ENCODE results near the gene SLC16A10.

SLC16A10 gene

DNA sequence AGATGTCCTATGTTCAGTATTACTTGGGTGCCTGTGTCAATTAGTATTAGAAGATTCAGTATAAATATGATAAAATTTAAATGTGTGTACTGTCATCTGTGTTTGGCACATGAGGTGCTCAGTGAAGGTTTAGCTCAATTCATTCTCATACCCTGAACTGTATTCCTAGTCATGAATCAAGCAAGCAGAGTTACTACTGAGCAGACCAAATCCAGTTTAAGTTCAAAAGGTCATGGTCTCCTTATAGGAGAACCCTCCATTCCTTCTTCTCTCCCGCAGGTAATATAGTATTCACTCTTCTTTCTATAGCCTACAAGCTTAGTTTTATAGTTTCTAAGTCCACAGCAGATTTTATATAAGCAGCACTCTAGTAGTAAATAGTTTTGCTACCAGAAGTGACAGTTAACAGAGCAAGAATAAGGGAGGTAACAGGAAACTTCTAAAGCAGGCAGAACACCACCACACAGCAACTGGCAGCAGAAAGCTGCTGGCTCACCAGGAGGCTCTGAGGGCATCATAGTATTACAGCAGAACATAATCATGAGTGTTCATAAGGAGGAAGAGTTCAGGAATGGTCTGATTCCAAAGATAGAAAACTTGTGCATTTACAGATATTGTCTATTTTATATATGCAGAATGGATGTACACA lies 133.2 kb downstream of the SLC16A10 start:
- Mint-ChIP-seq H3K36me3 (no peaks in the 10 kb centered on the region), H3K4me1 (no peaks in the 10 kb centered on the region), H3K4me3 (no peak overlapping the region), H3K27ac (no peak overlapping the region), H3K27me3 (no peaks in the 10 kb centered on the region), H3K9me3 (no peaks in the 10 kb centered on the region)
- no peak for DNase-seq
- no peak for ATAC-seq (replicated peaks)

DNA sequence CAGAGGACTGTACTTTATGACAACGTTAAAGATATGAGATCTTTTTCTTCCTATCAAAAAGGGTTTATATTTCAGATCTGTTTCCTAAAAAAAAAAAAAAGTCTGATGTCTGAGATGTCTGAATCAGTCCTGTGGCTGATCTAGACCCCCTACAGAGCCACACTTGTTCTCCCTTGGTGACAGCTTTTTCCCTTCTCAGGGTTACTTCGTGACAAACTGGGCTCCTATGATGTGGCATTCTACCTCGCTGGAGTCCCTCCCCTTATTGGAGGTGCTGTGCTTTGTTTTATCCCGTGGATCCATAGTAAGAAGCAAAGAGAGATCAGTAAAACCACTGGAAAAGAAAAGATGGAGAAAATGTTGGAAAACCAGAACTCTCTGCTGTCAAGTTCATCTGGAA lies 134.5 kb downstream of the SLC16A10 start:
- Mint-ChIP-seq H3K27me3 (no peaks in the 10 kb centered on the region), H3K27ac (no peak overlapping the region), H3K4me3 (no peak overlapping the region), H3K9me3 (no peaks in the 10 kb centered on the region), H3K4me1 (no peaks in the 10 kb centered on the region), H3K36me3 (no peaks in the 10 kb centered on the region)
- DNase-seq = no peak
- no peak for ATAC-seq (replicated peaks)

DNA sequence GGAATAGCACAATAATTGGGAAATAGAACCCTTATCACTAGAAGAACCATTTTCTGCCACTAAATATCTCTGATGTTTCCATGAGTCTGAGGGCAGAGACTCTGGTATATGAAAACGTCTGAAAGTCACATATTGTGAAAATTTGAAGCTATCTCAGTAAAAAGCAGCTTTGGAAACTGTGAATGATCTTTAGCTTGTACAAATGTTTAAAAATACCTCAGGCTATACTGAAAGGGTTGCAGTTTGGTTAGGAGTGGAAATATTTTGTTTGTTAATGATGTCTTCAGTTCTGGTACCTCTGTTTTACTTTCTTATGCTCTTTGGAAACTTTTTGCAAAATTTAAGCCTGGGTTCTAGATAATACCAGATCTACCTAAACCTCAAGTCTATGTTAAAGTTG lies 135.0 kb downstream of the SLC16A10 start:
- H3K4me3 Mint-ChIP-seq = no peak overlapping the region

DNA sequence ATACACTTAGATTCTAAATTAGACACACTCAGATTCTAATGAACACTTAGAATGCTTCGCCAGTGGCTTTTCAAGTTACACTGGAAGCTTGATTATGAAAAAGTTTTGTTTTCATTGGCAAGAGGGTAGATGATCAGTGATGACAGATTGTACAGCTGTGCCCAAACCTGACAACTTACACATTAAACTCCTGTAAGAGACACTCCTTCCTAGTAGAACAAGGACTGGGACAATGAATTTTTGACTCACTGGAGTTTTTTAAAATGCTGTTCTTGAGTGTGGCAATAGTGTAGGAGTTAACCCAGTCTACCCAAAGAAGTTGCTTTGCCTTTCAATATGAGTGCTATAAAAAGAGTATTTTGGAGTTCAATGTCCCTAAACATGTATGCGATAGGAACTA lies 140.8 kb downstream of the SLC16A10 start:
- Mint-ChIP-seq H3K4me3 (no peak overlapping the region), H3K27ac (no peak overlapping the region), H3K36me3 (no peaks in the 10 kb centered on the region), H3K9me3 (no peaks in the 10 kb centered on the region), H3K27me3 (no peaks in the 10 kb centered on the region), H3K4me1 (no peaks in the 10 kb centered on the region)
- ATAC-seq (replicated peaks) (no peak), DNase-seq (no peak)

More for the DNA sequence above, 135.0 kb downstream of the SLC16A10 start:
- Mint-ChIP-seq H3K27ac (no peak overlapping the region), H3K27me3 (no peaks in the 10 kb centered on the region), H3K4me1 (no peaks in the 10 kb centered on the region), H3K36me3 (no peaks in the 10 kb centered on the region), H3K9me3 (no peaks in the 10 kb centered on the region)
- ATAC-seq (replicated peaks) (no peak), DNase-seq (no peak)

DNA sequence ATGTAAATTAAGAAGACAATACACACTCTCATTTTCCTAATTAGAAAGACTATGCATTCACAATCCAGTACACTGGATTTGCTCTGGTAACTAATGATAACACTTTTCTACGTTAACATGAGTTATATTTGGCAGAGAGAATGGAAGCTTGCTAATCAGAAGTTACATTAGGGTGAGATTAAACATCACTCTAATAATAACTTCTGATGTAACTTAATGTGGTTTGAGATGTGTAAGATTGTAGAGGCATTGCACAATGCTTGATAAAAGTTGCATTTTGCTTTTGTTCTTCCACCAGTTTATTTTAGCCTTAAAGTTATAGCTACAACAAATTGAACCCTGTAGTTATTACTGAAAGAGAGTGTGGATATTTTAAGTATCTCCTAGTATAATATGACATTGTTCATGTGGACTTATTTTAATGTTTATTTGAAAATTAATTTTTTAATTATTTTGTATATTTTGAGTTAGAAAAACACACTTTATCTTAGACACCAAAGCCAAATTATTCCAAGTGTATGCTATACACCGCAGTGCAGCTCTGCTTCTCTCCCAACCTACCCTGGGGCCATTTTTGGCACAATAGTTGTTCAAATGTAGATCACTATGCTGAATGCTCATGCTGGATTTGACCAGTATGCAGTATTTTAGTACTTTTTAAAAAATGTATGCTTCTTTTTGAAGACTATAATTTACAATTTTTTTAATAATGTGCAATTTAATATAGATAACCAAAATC lies 143.2 kb downstream of the SLC16A10 start:
- peaks cover 0 to 9% of the 10 kb centered on the region in 2 donors for H3K27me3 Mint-ChIP-seq
- no peak overlapping the region for H3K27ac Mint-ChIP-seq
- H3K4me3 Mint-ChIP-seq = no peak overlapping the region
- no peaks in the 10 kb centered on the region for H3K36me3 Mint-ChIP-seq
- DNase-seq = no peak
- no peaks in the 10 kb centered on the region for H3K9me3 Mint-ChIP-seq
- no peaks in the 10 kb centered on the region for H3K4me1 Mint-ChIP-seq
- ATAC-seq (replicated peaks) = no peak

DNA sequence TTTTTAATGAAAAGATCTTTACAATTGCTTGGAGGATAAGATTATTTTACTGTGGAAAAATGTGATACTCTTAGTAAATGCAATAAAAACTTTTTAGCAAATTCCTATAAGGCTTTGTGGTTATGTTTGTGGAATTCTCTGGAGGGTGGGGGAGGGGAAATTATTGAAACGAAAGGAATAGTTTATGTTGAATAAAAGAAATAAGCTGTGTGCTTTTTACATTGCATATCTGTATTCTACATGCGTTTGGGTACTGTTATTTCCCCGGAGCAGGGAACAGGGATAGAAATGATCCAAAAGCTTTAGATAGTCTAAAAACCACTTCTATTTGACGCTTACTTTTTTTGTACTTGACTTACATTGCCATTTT lies 143.8 kb downstream of the SLC16A10 start:
- Mint-ChIP-seq H3K9me3 (no peaks in the 10 kb centered on the region), H3K27me3 (peaks cover 0 to 9% of the 10 kb centered on the region in 2 donors), H3K4me1 (no peaks in the 10 kb centered on the region), H3K36me3 (no peaks in the 10 kb centered on the region), H3K4me3 (no peak overlapping the region), H3K27ac (no peak overlapping the region)
- ATAC-seq (replicated peaks) = no peak
- DNase-seq = no peak

DNA sequence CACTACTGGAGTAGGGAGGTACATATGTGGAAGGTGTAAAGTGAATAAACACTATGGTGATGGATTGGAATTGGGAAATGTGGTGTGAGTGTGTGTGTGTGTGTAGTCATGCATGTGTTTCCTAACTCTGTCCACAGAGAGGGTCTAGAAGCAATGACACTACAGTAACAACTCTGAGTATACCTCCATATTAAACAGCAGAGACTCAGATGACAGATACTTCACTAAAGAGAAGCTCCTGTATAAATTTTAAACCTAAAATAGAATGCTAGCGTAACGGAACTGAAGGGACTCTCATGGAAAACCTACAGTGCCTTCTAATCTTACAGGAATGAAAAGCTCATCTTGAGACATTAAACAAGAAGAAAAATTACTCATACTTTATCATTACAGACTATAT lies 150.5 kb downstream of the SLC16A10 start:
- Mint-ChIP-seq H3K36me3 (no peaks in the 10 kb centered on the region), H3K27ac (no peak overlapping the region), H3K9me3 (no peaks in the 10 kb centered on the region), H3K4me1 (peaks cover 3 to 6% of the 10 kb centered on the region in 2 donors), H3K27me3 (peaks cover 0 to 9% of the 10 kb centered on the region in 2 donors), H3K4me3 (no peak overlapping the region)
- ATAC-seq (replicated peaks) (no peak), DNase-seq (no peak)

DNA sequence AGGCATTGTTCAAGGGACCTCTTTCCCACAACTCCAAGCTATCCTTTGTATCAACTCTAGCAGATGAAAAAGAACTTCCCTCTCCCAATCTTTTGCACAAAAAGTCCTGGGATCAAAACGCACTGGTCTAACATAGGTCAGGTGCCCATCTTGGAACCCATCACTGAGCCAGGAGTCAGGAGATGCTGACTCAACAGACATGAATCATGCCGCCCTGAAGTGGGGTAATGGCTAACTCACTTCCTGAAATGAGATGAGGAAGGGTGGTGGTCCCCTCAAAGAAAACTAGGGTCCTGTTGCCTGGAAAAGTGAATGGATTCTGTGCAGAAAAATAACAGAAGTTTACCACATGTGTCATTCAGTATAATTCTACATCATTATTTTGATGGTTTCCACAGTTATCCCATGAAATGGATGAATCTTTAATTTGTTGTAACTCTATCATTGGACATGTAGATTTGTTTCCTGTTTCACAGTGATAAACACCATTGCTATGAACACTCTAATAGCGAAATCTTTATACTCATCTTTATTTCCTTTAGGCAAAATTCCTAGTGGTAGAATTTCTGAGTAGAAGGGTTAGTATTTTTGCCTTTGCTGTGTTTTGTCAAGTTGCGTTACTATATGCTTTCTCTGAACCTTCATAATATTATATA lies 151.3 kb downstream of the SLC16A10 start:
- H3K9me3 Mint-ChIP-seq = no peaks in the 10 kb centered on the region
- H3K27ac Mint-ChIP-seq = no peak overlapping the region
- no peaks in the 10 kb centered on the region for H3K36me3 Mint-ChIP-seq
- DNase-seq (no peak), ATAC-seq (replicated peaks) (no peak)
- peaks cover 3 to 6% of the 10 kb centered on the region in 2 donors for H3K4me1 Mint-ChIP-seq
- peaks cover 0 to 5% of the 10 kb centered on the region in 2 donors for H3K27me3 Mint-ChIP-seq
- no peak overlapping the region for H3K4me3 Mint-ChIP-seq

DNA sequence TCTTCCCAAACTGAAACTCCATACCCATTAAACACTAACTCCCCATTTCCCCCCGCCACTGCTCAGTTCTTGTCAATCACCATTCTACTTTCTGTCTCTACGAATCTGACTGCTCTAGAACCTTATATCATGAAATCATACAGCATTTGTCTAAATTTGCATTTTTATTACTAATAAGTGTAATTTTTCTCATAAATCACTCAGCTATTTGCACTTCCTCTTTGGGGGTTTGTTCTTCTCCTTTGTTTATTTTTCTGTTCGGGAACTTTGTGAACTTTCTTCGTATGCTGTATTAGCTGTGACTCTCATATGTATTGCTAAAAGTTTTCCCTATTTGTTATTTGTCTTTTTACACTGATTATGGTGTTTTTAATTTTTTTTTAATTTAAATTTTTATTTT lies 152.2 kb downstream of the SLC16A10 start:
- DNase-seq (no peak), ATAC-seq (replicated peaks) (peak in 1 of 2 donors; percentile 45)
- peaks cover 3 to 6% of the 10 kb centered on the region in 2 donors for H3K4me1 Mint-ChIP-seq
- no peak overlapping the region for H3K4me3 Mint-ChIP-seq
- H3K9me3 Mint-ChIP-seq = no peaks in the 10 kb centered on the region
- H3K27me3 Mint-ChIP-seq = peaks cover 0 to 5% of the 10 kb centered on the region in 2 donors
- no peaks in the 10 kb centered on the region for H3K36me3 Mint-ChIP-seq
- no peak overlapping the region for H3K27ac Mint-ChIP-seq

DNA sequence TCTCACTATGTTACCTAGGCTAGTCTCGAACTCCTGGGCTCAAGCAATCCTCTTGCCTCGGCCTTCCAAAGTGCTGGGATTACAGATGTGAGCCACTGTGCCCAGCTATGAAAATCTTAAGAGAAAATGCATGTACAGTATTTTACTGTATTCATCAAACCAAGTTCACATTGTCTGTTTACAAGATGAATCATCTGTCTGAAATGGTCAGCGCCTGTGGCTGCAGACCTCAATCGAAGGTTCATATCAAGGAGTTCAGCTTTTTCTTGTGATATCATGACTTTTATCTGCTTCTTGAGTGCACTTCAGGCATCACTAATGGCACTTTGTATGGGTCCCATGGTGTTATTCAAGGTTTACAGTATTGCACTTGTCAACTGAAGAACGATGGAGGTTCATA lies 155.1 kb downstream of the SLC16A10 start:
- no peaks in the 10 kb centered on the region for H3K36me3 Mint-ChIP-seq
- H3K4me3 Mint-ChIP-seq = no peak overlapping the region
- DNase-seq = no peak
- peaks cover 3 to 6% of the 10 kb centered on the region in 2 donors for H3K4me1 Mint-ChIP-seq
- H3K27me3 Mint-ChIP-seq = no peaks in the 10 kb centered on the region
- no peak overlapping the region for H3K27ac Mint-ChIP-seq
- no peaks in the 10 kb centered on the region for H3K9me3 Mint-ChIP-seq
- ATAC-seq (replicated peaks) = no peak

DNA sequence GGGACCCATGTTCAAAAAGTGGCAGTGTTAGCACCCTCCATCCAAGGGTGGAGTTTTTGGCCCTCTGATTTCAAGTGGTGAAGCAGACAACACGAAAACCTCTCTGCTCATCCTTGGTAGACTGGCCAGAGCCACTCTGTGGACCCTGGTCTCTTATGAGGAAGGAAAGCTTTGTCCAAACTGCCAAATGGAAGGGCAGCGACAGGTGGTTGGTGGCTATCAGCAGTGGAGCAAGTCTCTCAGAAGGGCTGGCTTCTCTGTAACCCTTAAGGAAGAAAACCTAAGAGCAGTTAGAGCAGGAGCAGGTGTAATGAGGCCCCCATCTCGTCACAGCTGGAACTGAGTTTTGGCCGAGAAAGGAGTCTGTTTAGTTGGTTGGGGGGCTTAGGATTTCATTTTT lies 155.8 kb downstream of the SLC16A10 start:
- no peak overlapping the region for H3K4me3 Mint-ChIP-seq
- H3K9me3 Mint-ChIP-seq = no peaks in the 10 kb centered on the region
- ATAC-seq (replicated peaks) = no peak
- H3K4me1 Mint-ChIP-seq = peaks cover 3 to 6% of the 10 kb centered on the region in 2 donors
- DNase-seq = no peak
- no peak overlapping the region for H3K27ac Mint-ChIP-seq
- no peaks in the 10 kb centered on the region for H3K36me3 Mint-ChIP-seq
- H3K27me3 Mint-ChIP-seq = no peaks in the 10 kb centered on the region

DNA sequence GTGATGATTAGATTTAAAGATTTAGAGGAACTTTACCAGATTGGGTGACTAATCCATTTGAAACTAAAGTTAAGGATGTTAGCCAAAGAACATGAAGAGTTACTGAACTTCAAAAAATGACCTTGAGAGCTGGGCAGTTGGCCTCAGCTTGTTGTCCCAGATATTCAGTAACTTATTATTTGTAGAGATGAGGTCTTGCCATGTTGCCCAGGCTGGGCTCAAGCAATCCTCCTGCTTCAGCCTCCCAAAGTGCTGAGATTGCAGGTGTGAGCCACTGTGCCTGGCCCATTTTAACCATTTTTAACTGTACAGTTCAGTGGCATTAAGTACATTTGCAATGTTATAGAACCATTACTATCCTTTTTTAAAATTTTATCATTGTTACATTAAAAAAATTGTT lies 161.5 kb downstream of the SLC16A10 start:
- Mint-ChIP-seq H3K9me3 (no peaks in the 10 kb centered on the region), H3K4me3 (no peak overlapping the region), H3K27me3 (no peaks in the 10 kb centered on the region), H3K27ac (no peak overlapping the region), H3K36me3 (no peaks in the 10 kb centered on the region), H3K4me1 (peaks cover 0 to 1% of the 10 kb centered on the region in 2 donors)
- no peak for ATAC-seq (replicated peaks)
- DNase-seq = no peak

DNA sequence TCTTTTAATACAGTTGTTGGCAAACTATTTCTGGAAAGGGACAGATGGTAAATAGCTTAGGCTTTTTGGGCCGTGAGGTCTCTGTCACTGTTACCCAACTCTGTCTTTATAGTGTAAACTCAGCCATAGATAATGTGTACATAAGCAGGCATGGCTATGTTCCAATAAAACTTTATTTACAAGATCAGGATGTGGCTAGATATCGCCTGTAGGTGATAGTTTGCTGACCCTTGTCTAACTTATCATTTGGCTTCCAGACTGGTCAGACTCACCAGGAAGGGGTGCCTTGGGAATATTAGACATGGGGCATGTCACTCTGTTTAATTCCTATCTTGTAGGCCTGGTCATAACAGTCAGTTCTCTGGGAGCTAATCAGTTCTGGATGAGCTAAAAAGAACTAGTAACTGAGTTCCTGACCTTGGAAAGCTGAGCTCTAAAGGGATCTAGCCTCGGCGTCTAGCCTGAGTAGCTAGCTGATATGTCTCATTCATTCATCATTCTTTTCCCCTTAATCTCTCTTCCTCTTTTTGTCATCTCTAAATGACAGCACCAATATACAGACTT lies 163.6 kb downstream of the SLC16A10 start:
- Mint-ChIP-seq H3K27ac (no peak overlapping the region), H3K4me1 (peaks cover 0 to 1% of the 10 kb centered on the region in 2 donors), H3K9me3 (no peaks in the 10 kb centered on the region), H3K4me3 (no peak overlapping the region), H3K36me3 (no peaks in the 10 kb centered on the region), H3K27me3 (no peaks in the 10 kb centered on the region)
- peak; percentile 93 to 99 for ATAC-seq (replicated peaks)
- DNase-seq = no peak

DNA sequence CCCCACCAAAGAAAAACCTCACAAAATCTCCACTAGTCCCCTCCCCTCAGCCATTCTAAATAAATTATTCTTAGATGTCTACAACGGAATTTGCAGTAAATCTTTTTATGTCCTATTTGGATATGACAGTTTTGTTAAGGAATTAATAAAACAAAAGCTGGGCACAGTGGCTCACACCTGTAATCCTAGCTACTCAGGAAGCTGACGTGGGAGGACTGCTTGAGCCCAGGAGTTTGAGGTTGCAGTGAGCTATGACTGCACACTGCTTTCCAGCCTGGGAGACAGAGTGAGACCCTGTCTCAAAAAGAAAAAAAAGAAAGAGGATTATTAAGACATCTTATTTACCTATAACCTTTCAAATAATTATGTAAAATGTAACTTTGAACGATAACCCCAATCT lies 165.4 kb downstream of the SLC16A10 start:
- Mint-ChIP-seq H3K27ac (no peak overlapping the region), H3K27me3 (no peaks in the 10 kb centered on the region)
- no peak for DNase-seq

More for the DNA sequence above, 165.4 kb downstream of the SLC16A10 start:
- ATAC-seq (replicated peaks) = no peak
- peaks cover 0 to 1% of the 10 kb centered on the region in 2 donors for H3K4me1 Mint-ChIP-seq
- H3K36me3 Mint-ChIP-seq = no peaks in the 10 kb centered on the region
- no peaks in the 10 kb centered on the region for H3K9me3 Mint-ChIP-seq
- H3K4me3 Mint-ChIP-seq = no peak overlapping the region
